Measurements from ENCODE around the gene CPT1A.

GRCh38 chr11:68727783-68728182 is 113.9 kb downstream of the CPT1A start:
- TF ChIP-seq POLR2A (IDR thresholded peaks at IDR 0.05; ENCODE audit: low read depth, low read length), result no peak
- TF ChIP-seq POLR2AphosphoS5 (IDR thresholded peaks at IDR 0.05; ENCODE audit: low read depth, low read length), result no peak
- no peak for TF ChIP-seq TAF1 (IDR thresholded peaks at IDR 0.05; ENCODE audit: borderline replicate concordance, low read depth, low read length)
